ENCODE results near the gene PAX7. TPM values are rescaled to one million over a fixed set of nuclear protein-coding genes. Genes with fewer than 3 reads are reported as not detected.

The PAX7 gene
- total RNA-seq, 6 experiments from 2014 or later, result not detected

- Histone ChIP-seq H3K4me1 (no peaks in the 10 kb centered on the region), H3K27me3 (peaks cover under 1 to 18% of the 10 kb centered on the region in 2 donors), H3K36me3 (no peaks in the 10 kb centered on the region), H3K4me3 (no peak overlapping the region), H3K27ac (no peak overlapping the region), H3K9me3 (no peaks in the 10 kb centered on the region)
- WGBS (ENCODE audit: insufficient coverage, low coverage, low lambda C conversion rate, missing lambda C conversion rate), result 2% methylated on average over 29 of the region's 52 CpGs
- ATAC-seq (no peak), DNase-seq (no peak)
- TF ChIP-seq POLR2A (IDR thresholded peaks at IDR 0.05), result no peak
- TF ChIP-seq CTCF (IDR thresholded peaks at IDR 0.05), result no peak
- intact Hi-C loops (cut with DNase I), result no loop called here
Observed at GRCh38 chr1:18636596-18637508, 6.2 kb downstream of the PAX7 start.

- ATAC-seq (no peak), DNase-seq (no peak)
- TF ChIP-seq CTCF (IDR thresholded peaks at IDR 0.05), result no peak
- Histone ChIP-seq H3K36me3 (no peaks in the 10 kb centered on the region), H3K4me1 (no peaks in the 10 kb centered on the region), H3K27me3 (peaks cover 0 to 18% of the 10 kb centered on the region in 2 donors), H3K9me3 (no peaks in the 10 kb centered on the region), H3K4me3 (no peak overlapping the region), H3K27ac (no peak overlapping the region)
- 0% methylated on average over 3 of the region's 24 CpGs for WGBS (ENCODE audit: insufficient coverage, low coverage, low lambda C conversion rate, missing lambda C conversion rate)
- intact Hi-C loops (cut with DNase I), result no loop called here
Observed at GRCh38 chr1:18637511-18637960, 6.9 kb downstream of the PAX7 start.

GRCh38 chr1:18637962-18638834 is 7.6 kb downstream of the PAX7 start:
- Histone ChIP-seq H3K9me3 (no peaks in the 10 kb centered on the region), H3K4me1 (no peaks in the 10 kb centered on the region), H3K27me3 (peaks cover 0 to 18% of the 10 kb centered on the region in 2 donors), H3K4me3 (no peak overlapping the region), H3K27ac (no peak overlapping the region), H3K36me3 (no peaks in the 10 kb centered on the region)
- DNase-seq, result no peak
- WGBS (ENCODE audit: insufficient coverage, low coverage, low lambda C conversion rate, missing lambda C conversion rate), result 3% methylated on average over 13 of the region's 15 CpGs
- no peak for TF ChIP-seq CTCF (IDR thresholded peaks at IDR 0.05)
- no peak for TF ChIP-seq POLR2A (IDR thresholded peaks at IDR 0.05)
- no peak for ATAC-seq
- intact Hi-C loops (cut with DNase I), result no loop called here

- intact Hi-C loops (cut with DNase I), result no loop called here
- WGBS (ENCODE audit: insufficient coverage, low coverage, low lambda C conversion rate, missing lambda C conversion rate), result 3% methylated on average over 6 of the region's 6 CpGs
- peaks cover 0 to 13% of the 10 kb centered on the region in 2 donors for H3K27me3 ChIP-seq
- no peak for DNase-seq
- no peak overlapping the region for H3K27ac ChIP-seq
- no peaks in the 10 kb centered on the region for H3K4me1 ChIP-seq
- H3K4me3 ChIP-seq, result no peak overlapping the region
- TF ChIP-seq POLR2A (IDR thresholded peaks at IDR 0.05), result no peak
- TF ChIP-seq CTCF (IDR thresholded peaks at IDR 0.05), result no peak
- no peaks in the 10 kb centered on the region for H3K9me3 ChIP-seq
- no peak for ATAC-seq
- H3K36me3 ChIP-seq, result no peaks in the 10 kb centered on the region
Observed at GRCh38 chr1:18638835-18639364, 8.3 kb downstream of the PAX7 start.
